HepG2 (cell line): ENCODE results near the gene AFF1. TPM values are rescaled to one million over a fixed set of nuclear protein-coding genes. Genes with fewer than 3 reads are reported as not detected.

Source experiments
- ATAC-seq: fragments of 200-7000 bp; cut with Tn5 transposase; 3 replicates; pipeline ENCODE4 v1.9.1; 2020; ENCODE audit warnings: mild to moderate bottlenecking, moderate library complexity
- BruUV-seq: library from RNA; stranded (reverse); fragments of 400-500 nt; replicated peaks from 2 replicates; lab custom pipeline; 2021; lab: Mats Ljungman, UMichigan
- CTCF ChIA-PET: fragments of 300-600 bp; formaldehyde crosslinking; extraction: SDS; loops from one replicate; lab custom pipeline; 2021; ENCODE audit warnings: low total read pairs, inconsistent platforms, low intra/inter-chr PET ratio; lab: Yijun Ruan, JAX
- POLR2A ChIA-PET: fragments of 350-600 bp; sonication (Branson Sonifier 250); formaldehyde crosslinking; loops from one replicate; lab custom pipeline; 2020; ENCODE audit warnings: antibody characterized with exemption, inconsistent platforms; lab: Yijun Ruan, JAX
- DNase-seq: peaks from one replicate; pipeline ENCODE4 v3.0.0-alpha.2; 2015; ENCODE audit warnings: low spot score
- FAIRE-seq: peaks from 3 replicates; lab custom pipeline; 2011; peaks lifted over from hg19 to GRCh38; lab: Jason Lieb, UNC
- H2AFZ ChIP-seq: one replicate; pipeline ENCODE4 v1.6.1; 2011; ENCODE audit warnings: low read length, inconsistent platforms
- H3K27ac ChIP-seq: fragments of 300-600 bp; 3 replicates; pipeline ENCODE4 v1.8.0; 2011; ENCODE audit warnings: mixed run types, mild to moderate bottlenecking, mixed read lengths, low read length, inconsistent platforms; ENCODE audit not compliant: insufficient read depth; ENCODE audit errors: extremely low read length
- H3K27me3 ChIP-seq, 2 experiments: fragments of 200-600 bp in 1 of 2; 2 replicates in 1 of 2; 3 replicates in 1 of 2; pipeline versions ENCODE4 v1.6.0 to v1.8.0; 2011; ENCODE audit warnings: low read length in 2 of 2, mild to moderate bottlenecking in 2 of 2, moderate library complexity in 2 of 2, inconsistent platforms in 1 of 2; ENCODE audit not compliant: insufficient read depth in 2 of 2, control insufficient read depth in 1 of 2
- H3K36me3 ChIP-seq, 2 experiments: fragments of 200-600 bp in 1 of 2; replicated peaks in 1 of 2; 2 replicates in 1 of 2; 3 replicates in 1 of 2; pipeline versions ENCODE4 v1.5.1 to v1.8.0; 2011; ENCODE audit warnings: low read length in 2 of 2, inconsistent platforms in 1 of 2; ENCODE audit not compliant: insufficient read depth in 2 of 2, control insufficient read depth in 1 of 2
- H3K4me1 ChIP-seq: 2 replicates; pipeline ENCODE4 v1.5.1; 2012; ENCODE audit warnings: low read length, inconsistent platforms; ENCODE audit not compliant: insufficient read depth
- H3K4me2 ChIP-seq: 2 replicates; pipeline ENCODE4 v1.6.0; 2011; ENCODE audit warnings: low read depth, low read length, inconsistent platforms
- H3K4me3 ChIP-seq, 3 experiments: fragments of 200-600 bp in 1 of 3; sonication (generic), shearing (Covaris generic) in 1 of 3; replicated peaks in 1 of 3; 2 replicates each; pipeline ENCODE4 v1.5.1; 2011 to 2016; ENCODE audit warnings: low read length in 3 of 3, inconsistent platforms in 2 of 3, low read depth in 2 of 3, mild to moderate bottlenecking in 2 of 3, control low read depth in 1 of 3, mixed read lengths in 1 of 3; ENCODE audit not compliant: insufficient read depth in 1 of 3
- H3K79me2 ChIP-seq: one replicate; pipeline ENCODE4 v1.6.1; 2011; ENCODE audit warnings: low read length, inconsistent platforms; ENCODE audit not compliant: insufficient read depth
- H3K9ac ChIP-seq: 2 replicates; pipeline ENCODE4 v1.6.0; 2011; ENCODE audit warnings: mild to moderate bottlenecking, low read depth, low read length, inconsistent platforms; ENCODE audit not compliant: insufficient read depth
- H3K9me3 ChIP-seq: 2 replicates; pipeline ENCODE4 v1.5.1; 2012; ENCODE audit warnings: mild to moderate bottlenecking, low read length
- H4K20me1 ChIP-seq: 2 replicates; pipeline ENCODE4 v1.6.0; 2011; ENCODE audit warnings: inconsistent platforms, mild to moderate bottlenecking, low read length, moderate library complexity; ENCODE audit not compliant: insufficient read depth
- ASH2L ChIP-seq: fragments of 300-600, 200-600 bp; sonication (generic); IDR thresholded peaks from 2 replicates; pipeline ENCODE4 v1.7.0; 2017; ENCODE audit warnings: low read depth, mild to moderate bottlenecking, moderate library complexity, mixed read lengths, low read length; ENCODE audit not compliant: insufficient read length
- ATM ChIP-seq: fragments of 450-650 bp; IDR thresholded peaks from 2 replicates; pipeline ENCODE4 v1.7.1; 2017; ENCODE audit warnings: mild to moderate bottlenecking, borderline replicate concordance
- CEBPB ChIP-seq: IDR thresholded peaks from 2 replicates; pipeline ENCODE4 v1.6.1; 2011; ENCODE audit warnings: low read depth, low read length, improper control_type of control experiment, borderline replicate concordance
- MEIS1 ChIP-seq: sonication (generic); formaldehyde crosslinking; IDR thresholded peaks from 2 replicates; pipeline ENCODE4 v1.9.0; 2021; ENCODE audit warnings: mild to moderate bottlenecking, missing genetic modification reagents, moderate library complexity, borderline replicate concordance
- NCOA1 ChIP-seq: sonication (generic); formaldehyde crosslinking; IDR thresholded peaks from 2 replicates; pipeline ENCODE4 v1.9.0; 2021; ENCODE audit warnings: missing genetic modification reagents
- PHF21A ChIP-seq: sonication (generic); formaldehyde crosslinking; IDR thresholded peaks from 2 replicates; pipeline ENCODE4 v1.5.0; 2020; ENCODE audit warnings: mild to moderate bottlenecking, missing genetic modification reagents
- SIN3A ChIP-seq: IDR thresholded peaks from 2 replicates; pipeline ENCODE4 v1.6.1; 2011; ENCODE audit warnings: low read depth, mild to moderate bottlenecking, control low read depth, low read length, borderline replicate concordance
- TEAD3 ChIP-seq: optimal IDR thresholded peaks from 2 replicates; pipeline ENCODE3; 2016; ENCODE audit warnings: borderline replicate concordance
- ZBTB7B ChIP-seq: sonication (generic); formaldehyde crosslinking; IDR thresholded peaks from 2 replicates; pipeline ENCODE4 v1.4.0; 2020; ENCODE audit warnings: missing genetic modification reagents
- ZFP82 ChIP-seq: sonication (generic); formaldehyde crosslinking; IDR thresholded peaks from 2 replicates; pipeline ENCODE4 v1.5.1; 2020; ENCODE audit warnings: mild to moderate bottlenecking, missing genetic modification reagents, borderline replicate concordance
- ZFP91 ChIP-seq: sonication (generic); formaldehyde crosslinking; IDR thresholded peaks from 2 replicates; pipeline ENCODE4 v1.9.0; 2022; ENCODE audit warnings: missing genetic modification reagents, mild to moderate bottlenecking, borderline replicate concordance
- ZNF329 ChIP-seq: sonication (generic); formaldehyde crosslinking; IDR thresholded peaks from 2 replicates; pipeline ENCODE4 v1.9.0; 2021; ENCODE audit warnings: low read depth, mild to moderate bottlenecking, missing genetic modification reagents
- ZNF558 ChIP-seq: sonication (generic); formaldehyde crosslinking; IDR thresholded peaks from 2 replicates; pipeline ENCODE4 v1.9.0; 2022; ENCODE audit warnings: mild to moderate bottlenecking, missing genetic modification reagents, borderline replicate concordance
- ZNF564 ChIP-seq: sonication (generic); formaldehyde crosslinking; IDR thresholded peaks from 2 replicates; pipeline ENCODE4 v1.8.1; 2023; ENCODE audit warnings: mild to moderate bottlenecking, missing genetic modification reagents
- ZNF629 ChIP-seq: sonication (generic); formaldehyde crosslinking; conservative IDR thresholded peaks from 2 replicates; pipeline ENCODE4 v1.5.0; 2020; ENCODE audit warnings: missing genetic modification reagents
- WGBS: methylation state at CpG from one replicate; pipeline ENCODE4 v1.1.6; 2017; ENCODE audit warnings: low lambda C conversion rate; 5-methylcytosine and 5-hydroxymethylcytosine counted together
- in situ Hi-C: cut with HindIII; loops from 2 replicates; pipeline ENCODE4 v1.10.0; 2017; ENCODE audit warnings: low pct_unique_long_range_greater_than_20kb; ENCODE audit not compliant: extremely low pct_ligation_motif_present
- intact Hi-C: fragments of 100-400 bp; cut with micrococcal nuclease; formaldehyde crosslinking; loops from one replicate; pipeline ENCODE4 v1.10.0; 2022; ENCODE audit not compliant: unreplicated experiment
- polyA plus RNA-seq, 8 experiments: library from polyadenylated mRNA; depleted of rRNA in 3 of 8; stranded (reverse) in 7 of 8; unstranded in 1 of 8; fragments of >200 nt; fragmentation: Illumina TruSeq in 4 of 8; extraction: Trizol in 4 of 8; gene quantifications; 2 replicates each; pipeline versions ENCODE4 v1.2.1 to v1.2.3, GENCODE V29; 2011 to 2016; ENCODE audit warnings: low read depth in 4 of 8, missing spikeins in 1 of 8, mixed read lengths in 1 of 8; ENCODE audit not compliant: insufficient read depth in 1 of 8
- total RNA-seq, 5 experiments: library from RNA; depleted of rRNA; stranded (reverse); fragments of >200 nt; fragmentation: Illumina TruSeq; extraction: Trizol; gene quantifications; 2 replicates each; pipeline ENCODE4 v1.2.3, GENCODE V29; 2016; ENCODE audit warnings: low read depth in 1 of 5
- TF ChIP-seq, protein P1 (sequence below): sonication (generic); formaldehyde crosslinking; IDR thresholded peaks from 2 replicates; pipeline ENCODE4 v1.5.1; 2020; ENCODE audit warnings: missing genetic modification reagents, mild to moderate bottlenecking, borderline replicate concordance
- TF ChIP-seq, protein P2 (sequence below): sonication (generic); formaldehyde crosslinking; IDR thresholded peaks from 2 replicates; pipeline ENCODE4 v1.8.1; 2023; ENCODE audit warnings: mild to moderate bottlenecking, missing genetic modification reagents

AFF1 gene
- total and polyA plus RNA-seq, 2 of the 13 experiments (the other 11 are each of a cell fraction or from before 2014, with no cell fraction given): 15.5 to 15.9 TPM

- peak; percentile 43 for ATAC-seq
- intact Hi-C loops (loop anchor here (2.0 to 5.0 kb wide), 3 partner anchors 43 to 172 kb away; no protein-coding TSS in a partner anchor), in situ Hi-C loops (loop anchor here (5.0 kb wide), 1 partner anchor 72 kb away; no protein-coding TSS in a partner anchor)
- DNase-seq: no peak
- Histone ChIP-seq H3K36me3 (no peaks in the 10 kb centered on the region; a peak in 1 of 5 replicates), H4K20me1 (no peaks in the 10 kb centered on the region), H3K4me1 (peaks cover 48% of the 10 kb centered on the region), H3K9me3 (no peaks in the 10 kb centered on the region), H3K4me3 (peak overlapping the region; percentile 80 to 96 (median 89)), H3K4me2 (peak overlapping the region; percentile 78), H3K27ac (peak overlapping the region; percentile 90), H2AFZ (no peak overlapping the region), H3K27me3 (no peaks in the 10 kb centered on the region; a peak in 1 of 5 replicates), H3K9ac (peak overlapping the region; percentile 91), H3K79me2 (peaks cover 48% of the 10 kb centered on the region)
- TSS peak; percentile 62 for BruUV-seq
- no peak for FAIRE-seq
- POLR2A ChIA-PET: interaction anchor here (0.6 to 3.7 kb wide), 15 partner anchors 8 to 140 kb away, joined by 3 to 81 read pairs (median 10); no protein-coding TSS in a partner anchor
- WGBS: 3% methylated on average over 14 of the region's 16 CpGs
- CTCF ChIA-PET: no interaction called here
- TF ChIP-seq MEIS1 (0 out of 2 replicates have a peak, but pooled peaks have one; percentile 8), ZFP82 (CRISPR knock-in tag) (0 out of 2 replicates have a peak, but pooled peaks have one; percentile 4), ZNF329 (CRISPR knock-in tag) (0 out of 2 replicates have a peak, but pooled peaks have one; percentile 49), PHF21A (CRISPR knock-in tag) (0 out of 2 replicates have a peak, but pooled peaks have one; percentile 14), ZNF558 (CRISPR knock-in tag) (0 out of 2 replicates have a peak, but pooled peaks have one; percentile 9), NCOA1 (CRISPR knock-in tag) (0 out of 2 replicates have a peak, but pooled peaks have one; percentile 40), TEAD3 (CRISPR knock-in tag) (no peak), ATM (no peak), ZBTB7B (CRISPR knock-in tag) (0 out of 2 replicates have a peak, but pooled peaks have one; percentile 5), ZFP91 (CRISPR knock-in tag) (0 out of 2 replicates have a peak, but pooled peaks have one; percentile 8), ASH2L (peak; percentile 29), SIN3A (peak; percentile 38; the same call in 1 of the 2 replicates), ZNF564 (CRISPR knock-in tag) (0 out of 2 replicates have a peak, but pooled peaks have one; percentile 25), CEBPB (peak; percentile 50), ZNF629 (no peak)
- TF ChIP-seq, protein P1, sequence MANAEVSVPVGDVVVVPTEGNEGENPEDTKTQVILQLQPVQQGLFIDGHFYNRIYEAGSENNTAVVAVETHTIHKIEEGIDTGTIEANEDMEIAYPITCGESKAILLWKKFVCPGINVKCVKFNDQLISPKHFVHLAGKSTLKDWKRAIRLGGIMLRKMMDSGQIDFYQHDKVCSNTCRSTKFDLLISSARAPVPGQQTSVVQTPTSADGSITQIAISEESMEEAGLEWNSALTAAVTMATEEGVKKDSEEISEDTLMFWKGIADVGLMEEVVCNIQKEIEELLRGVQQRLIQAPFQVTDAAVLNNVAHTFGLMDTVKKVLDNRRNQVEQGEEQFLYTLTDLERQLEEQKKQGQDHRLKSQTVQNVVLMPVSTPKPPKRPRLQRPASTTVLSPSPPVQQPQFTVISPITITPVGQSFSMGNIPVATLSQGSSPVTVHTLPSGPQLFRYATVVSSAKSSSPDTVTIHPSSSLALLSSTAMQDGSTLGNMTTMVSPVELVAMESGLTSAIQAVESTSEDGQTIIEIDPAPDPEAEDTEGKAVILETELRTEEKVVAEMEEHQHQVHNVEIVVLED (CRISPR knock-in tag): 0 out of 2 replicates have a peak, but pooled peaks have one; percentile 3
- TF ChIP-seq, protein P2, sequence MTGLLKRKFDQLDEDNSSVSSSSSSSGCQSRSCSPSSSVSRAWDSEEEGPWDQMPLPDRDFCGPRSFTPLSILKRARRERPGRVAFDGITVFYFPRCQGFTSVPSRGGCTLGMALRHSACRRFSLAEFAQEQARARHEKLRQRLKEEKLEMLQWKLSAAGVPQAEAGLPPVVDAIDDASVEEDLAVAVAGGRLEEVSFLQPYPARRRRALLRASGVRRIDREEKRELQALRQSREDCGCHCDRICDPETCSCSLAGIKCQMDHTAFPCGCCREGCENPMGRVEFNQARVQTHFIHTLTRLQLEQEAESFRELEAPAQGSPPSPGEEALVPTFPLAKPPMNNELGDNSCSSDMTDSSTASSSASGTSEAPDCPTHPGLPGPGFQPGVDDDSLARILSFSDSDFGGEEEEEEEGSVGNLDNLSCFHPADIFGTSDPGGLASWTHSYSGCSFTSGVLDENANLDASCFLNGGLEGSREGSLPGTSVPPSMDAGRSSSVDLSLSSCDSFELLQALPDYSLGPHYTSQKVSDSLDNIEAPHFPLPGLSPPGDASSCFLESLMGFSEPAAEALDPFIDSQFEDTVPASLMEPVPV: 0 out of 2 replicates have a peak, but pooled peaks have one; percentile 74
Measured at GRCh38 chr4:86935566-86935852, 698 bp downstream of the AFF1 start.
